Esophagus (tissue), 2 donors: ENCODE data around the gene HDDC2. TPM values are rescaled to one million over a fixed set of nuclear protein-coding genes. Genes with fewer than 3 reads are reported as not detected.
A peak's percentile ranks its signal among the peaks of the same experiment; 100 is the strongest.

Source experiments
- H3K27ac ChIP-seq, 2 donors: one replicate each; pipeline ENCODE4 v1.5.1; 2013; ENCODE audit warnings: low read depth in 2 of 2, mild to moderate bottlenecking in 2 of 2, inconsistent platforms in 1 of 2, low read length in 1 of 2, moderate library complexity in 1 of 2
- H3K27me3 ChIP-seq, 2 donors: one replicate each; pipeline ENCODE4 v1.6.1; 2013; ENCODE audit warnings: low read length in 2 of 2, control low read depth in 1 of 2, mild to moderate bottlenecking in 1 of 2; ENCODE audit not compliant: insufficient read depth in 2 of 2, control insufficient read depth in 1 of 2
- H3K36me3 ChIP-seq, 2 donors: one replicate each; pipeline ENCODE4 v1.6.1; 2013; ENCODE audit warnings: low read length in 1 of 2; ENCODE audit not compliant: control insufficient read depth in 2 of 2, insufficient read depth in 2 of 2
- H3K4me1 ChIP-seq, 2 donors: one replicate each; pipeline ENCODE4 v1.6.1; 2013; ENCODE audit warnings: low read length in 1 of 2; ENCODE audit not compliant: control insufficient read depth in 2 of 2, insufficient read depth in 2 of 2
- H3K4me3 ChIP-seq, 2 donors: one replicate each; pipeline ENCODE4 v1.5.1; 2013; ENCODE audit warnings: low read length in 2 of 2, mild to moderate bottlenecking in 2 of 2, low read depth in 1 of 2, moderate library complexity in 1 of 2
- H3K9me3 ChIP-seq, 2 donors: one replicate each; pipeline ENCODE4 v1.6.1; 2013; ENCODE audit warnings: mild to moderate bottlenecking in 2 of 2, low read depth in 1 of 2, low read length in 1 of 2, moderate library complexity in 1 of 2; ENCODE audit not compliant: control insufficient read depth in 2 of 2, insufficient read depth in 1 of 2
- WGBS, 2 donors: extraction: QIAGEN DNeasy Blood & Tissue Kit; methylation state at CpG; one replicate each; pipeline ENCODE4 v1.1.7; 2013; 5-methylcytosine and 5-hydroxymethylcytosine counted together
- polyA plus RNA-seq, 2 donors: library from polyadenylated mRNA; stranded (reverse); fragments of 200-250 nt; gene quantifications; one replicate each; pipeline ENCODE4 v1.2.3, GENCODE V29; 2013
- donor health status: healthy with polysubstance abuse.
- donor health status: Bipolar disorder and iron deficiency.

HDDC2 gene
- polyA plus RNA-seq, 2 donors = 63.5 to 68.9 TPM

- WGBS, 2 donors = 49 to 55% methylated on average over 6 of the region's 6 CpGs
- peaks cover 0 to 3% of the 10 kb centered on the region in 2 donors for H3K4me1 ChIP-seq
- H3K27ac ChIP-seq = peak overlapping the region in 1 of 2 donors; percentile 54
- no peaks in the 10 kb centered on the region for H3K9me3 ChIP-seq
- H3K36me3 ChIP-seq = no peaks in the 10 kb centered on the region
- H3K4me3 ChIP-seq = no peak overlapping the region
- no peaks in the 10 kb centered on the region for H3K27me3 ChIP-seq
Measured at GRCh38 chr6:125251516-125252220, 50.1 kb downstream of the HDDC2 start.

GRCh38 chr6:125250511-125250910 lies 51.3 kb downstream of the HDDC2 start:
- Histone ChIP-seq H3K4me1 (peaks cover 0 to 3% of the 10 kb centered on the region in 2 donors), H3K4me3 (no peak overlapping the region), H3K27ac (no peak overlapping the region), H3K36me3 (no peaks in the 10 kb centered on the region), H3K9me3 (no peaks in the 10 kb centered on the region), H3K27me3 (no peaks in the 10 kb centered on the region)
- 80 to 87% methylated on average over 1 of the region's 1 CpG for WGBS, 2 donors

GRCh38 chr6:125248136-125248535 lies 53.6 kb downstream of the HDDC2 start:
- H3K27me3 ChIP-seq = no peaks in the 10 kb centered on the region
- H3K27ac ChIP-seq = no peak overlapping the region
- 88 to 94% methylated on average over 7 of the region's 7 CpGs for WGBS, 2 donors
- peaks cover 0 to 2% of the 10 kb centered on the region in 2 donors for H3K9me3 ChIP-seq
- no peak overlapping the region for H3K4me3 ChIP-seq
- peaks cover 0 to 8% of the 10 kb centered on the region in 2 donors for H3K4me1 ChIP-seq
- H3K36me3 ChIP-seq = no peaks in the 10 kb centered on the region

DNA sequence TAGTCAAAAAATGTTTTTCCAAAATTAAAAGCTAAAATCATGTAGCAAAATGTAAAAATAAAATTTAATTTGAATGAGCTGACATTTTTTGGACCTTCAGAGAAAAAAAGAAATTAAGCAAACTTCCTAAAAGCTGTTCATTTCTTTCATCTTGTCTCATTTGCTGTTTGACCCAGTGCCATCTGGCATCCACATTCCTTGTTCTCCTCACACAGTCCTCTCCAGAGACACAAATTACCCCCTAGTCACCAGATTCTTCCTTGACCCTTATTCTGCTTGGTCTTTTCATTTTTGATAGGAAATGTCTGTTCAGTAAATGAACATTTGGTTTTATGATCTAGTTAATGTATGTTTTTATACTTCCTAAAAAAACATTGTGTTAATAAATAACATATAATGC lies 55.2 kb downstream of the HDDC2 start:
- Histone ChIP-seq H3K4me3 (no peak overlapping the region), H3K27ac (no peak overlapping the region), H3K9me3 (peaks cover 0 to 2% of the 10 kb centered on the region in 2 donors), H3K4me1 (peaks cover 0 to 7% of the 10 kb centered on the region in 2 donors), H3K27me3 (no peaks in the 10 kb centered on the region), H3K36me3 (no peaks in the 10 kb centered on the region)

GRCh38 chr6:125245523-125246264 lies 56.1 kb downstream of the HDDC2 start:
- peak overlapping the region; percentile 52 to 83 for H3K27ac ChIP-seq
- peaks cover 0 to 7% of the 10 kb centered on the region in 2 donors for H3K4me1 ChIP-seq
- H3K27me3 ChIP-seq = no peaks in the 10 kb centered on the region
- H3K4me3 ChIP-seq = peak overlapping the region in 1 of 2 donors; percentile 7
- no peaks in the 10 kb centered on the region for H3K36me3 ChIP-seq
- 53 to 71% methylated on average over 7 of the region's 7 CpGs for WGBS, 2 donors
- peaks cover 0 to 2% of the 10 kb centered on the region in 2 donors for H3K9me3 ChIP-seq

DNA sequence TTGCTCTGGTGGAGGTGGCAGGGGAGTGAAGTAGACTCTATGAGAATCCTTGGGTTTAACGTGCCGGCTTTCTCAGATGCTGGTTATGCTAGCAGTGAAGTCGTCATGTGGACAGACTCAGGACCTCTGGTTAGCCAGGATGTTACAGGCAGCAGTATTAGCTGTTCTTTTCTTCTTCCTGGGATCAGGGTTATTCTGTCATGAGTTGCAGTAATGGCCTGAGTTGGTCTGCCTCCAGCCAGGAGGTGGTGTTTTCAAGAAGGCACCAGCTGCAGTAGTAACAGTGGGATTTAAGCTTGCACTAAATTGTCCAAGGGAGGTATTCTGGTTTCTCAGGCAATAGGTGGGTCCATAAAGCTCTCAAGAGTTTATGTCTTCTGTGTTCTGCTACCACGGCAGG lies 56.7 kb downstream of the HDDC2 start:
- no peaks in the 10 kb centered on the region for H3K36me3 ChIP-seq
- peaks cover 0 to 7% of the 10 kb centered on the region in 2 donors for H3K4me1 ChIP-seq
- no peaks in the 10 kb centered on the region for H3K27me3 ChIP-seq
- peaks cover 0 to 2% of the 10 kb centered on the region in 2 donors for H3K9me3 ChIP-seq
- no peak overlapping the region for H3K4me3 ChIP-seq
- peak overlapping the region; percentile 52 to 83 for H3K27ac ChIP-seq
- 75 to 79% methylated on average over 4 of the region's 4 CpGs for WGBS, 2 donors

DNA sequence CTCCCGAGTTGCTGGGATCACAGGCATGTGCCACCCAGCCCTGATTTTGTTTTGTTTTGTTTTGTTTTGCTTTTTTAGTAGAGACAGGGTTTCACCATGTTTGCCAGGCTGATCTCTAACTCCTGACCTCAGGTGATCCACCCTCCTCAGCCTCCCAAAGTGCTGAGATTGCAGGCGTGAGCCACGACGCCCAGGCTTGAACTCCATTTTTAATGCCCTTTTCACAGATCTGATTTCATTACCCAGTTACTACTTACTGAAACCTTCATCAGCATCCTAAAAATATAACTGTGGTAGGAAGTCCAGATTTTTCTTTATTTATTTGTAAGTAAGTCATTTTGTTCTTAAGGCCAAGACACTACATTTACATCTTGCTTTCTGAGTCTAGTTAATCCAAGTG lies 64.0 kb downstream of the HDDC2 start:
- H3K27me3 ChIP-seq = no peaks in the 10 kb centered on the region
- peaks cover 0 to 2% of the 10 kb centered on the region in 2 donors for H3K36me3 ChIP-seq
- no peak overlapping the region for H3K27ac ChIP-seq
- no peaks in the 10 kb centered on the region for H3K9me3 ChIP-seq
- H3K4me3 ChIP-seq = no peak overlapping the region
- WGBS, 2 donors = 92 to 96% methylated on average over 4 of the region's 4 CpGs
- H3K4me1 ChIP-seq = no peaks in the 10 kb centered on the region

- 79 to 83% methylated on average over 5 of the region's 5 CpGs for WGBS, 2 donors
- Histone ChIP-seq H3K36me3 (peaks cover 0 to 2% of the 10 kb centered on the region in 2 donors), H3K9me3 (no peaks in the 10 kb centered on the region), H3K4me3 (no peak overlapping the region), H3K4me1 (no peaks in the 10 kb centered on the region), H3K27ac (no peak overlapping the region), H3K27me3 (no peaks in the 10 kb centered on the region)
Measured at GRCh38 chr6:125236536-125237327, 65.0 kb downstream of the HDDC2 start.

GRCh38 chr6:125233202-125233601 lies 68.6 kb downstream of the HDDC2 start:
- 52 to 68% methylated on average over 3 of the region's 3 CpGs for WGBS, 2 donors
- Histone ChIP-seq H3K4me1 (peaks cover 0 to 3% of the 10 kb centered on the region in 2 donors), H3K27me3 (no peaks in the 10 kb centered on the region), H3K4me3 (no peak overlapping the region), H3K36me3 (peaks cover 0 to 2% of the 10 kb centered on the region in 2 donors), H3K27ac (no peak overlapping the region), H3K9me3 (no peaks in the 10 kb centered on the region)
